K562 (cell line): ENCODE data around the gene AURKB.

ENCODE experiments used
- GABPB1 ChIP-seq: sonication (generic); formaldehyde crosslinking; IDR thresholded peaks from 2 replicates; pipeline ENCODE4 v1.8.0; 2022; ENCODE audit warnings: mild to moderate bottlenecking, missing genetic modification reagents
- JUN ChIP-seq, 2 experiments: sonication (generic) in 1 of 2; formaldehyde crosslinking in 1 of 2; IDR thresholded peaks; 2 replicates each; pipeline versions ENCODE4 v1.6.1 to v1.8.0; 2012 to 2022; ENCODE audit warnings: borderline replicate concordance in 2 of 2, mild to moderate bottlenecking in 2 of 2, improper control_type of control experiment in 1 of 2, low read depth in 1 of 2, low read length in 1 of 2, missing genetic modification reagents in 1 of 2
- RAD21 ChIP-seq, 2 experiments: fragments of 250-450 bp in 1 of 2; fragments of 450-650 bp in 1 of 2; sonication (Bioruptor Pico) in 1 of 2; formaldehyde crosslinking in 1 of 2; IDR thresholded peaks in 1 of 2; conservative IDR thresholded peaks in 1 of 2; 2 replicates each; pipeline versions ENCODE4 v1.4.0 to v1.8.0; 2020 to 2022; ENCODE audit warnings: mild to moderate bottlenecking in 2 of 2, moderate library complexity in 1 of 2
- TCF7L2 ChIP-seq: fragments of 150-350 bp; IDR thresholded peaks from 2 replicates; pipeline ENCODE4 v1.6.1; 2016; ENCODE audit warnings: low read depth, mild to moderate bottlenecking, low read length, moderate library complexity
- TF ChIP-seq, protein P1 (sequence below): sonication (generic); formaldehyde crosslinking; IDR thresholded peaks from 2 replicates; pipeline ENCODE4 v1.8.0; 2023; ENCODE audit warnings: mild to moderate bottlenecking, missing genetic modification reagents
- TF ChIP-seq, protein P2 (sequence below): fragments of 450-650 bp; IDR thresholded peaks from 2 replicates; pipeline ENCODE4 v1.6.1; 2016

DNA sequence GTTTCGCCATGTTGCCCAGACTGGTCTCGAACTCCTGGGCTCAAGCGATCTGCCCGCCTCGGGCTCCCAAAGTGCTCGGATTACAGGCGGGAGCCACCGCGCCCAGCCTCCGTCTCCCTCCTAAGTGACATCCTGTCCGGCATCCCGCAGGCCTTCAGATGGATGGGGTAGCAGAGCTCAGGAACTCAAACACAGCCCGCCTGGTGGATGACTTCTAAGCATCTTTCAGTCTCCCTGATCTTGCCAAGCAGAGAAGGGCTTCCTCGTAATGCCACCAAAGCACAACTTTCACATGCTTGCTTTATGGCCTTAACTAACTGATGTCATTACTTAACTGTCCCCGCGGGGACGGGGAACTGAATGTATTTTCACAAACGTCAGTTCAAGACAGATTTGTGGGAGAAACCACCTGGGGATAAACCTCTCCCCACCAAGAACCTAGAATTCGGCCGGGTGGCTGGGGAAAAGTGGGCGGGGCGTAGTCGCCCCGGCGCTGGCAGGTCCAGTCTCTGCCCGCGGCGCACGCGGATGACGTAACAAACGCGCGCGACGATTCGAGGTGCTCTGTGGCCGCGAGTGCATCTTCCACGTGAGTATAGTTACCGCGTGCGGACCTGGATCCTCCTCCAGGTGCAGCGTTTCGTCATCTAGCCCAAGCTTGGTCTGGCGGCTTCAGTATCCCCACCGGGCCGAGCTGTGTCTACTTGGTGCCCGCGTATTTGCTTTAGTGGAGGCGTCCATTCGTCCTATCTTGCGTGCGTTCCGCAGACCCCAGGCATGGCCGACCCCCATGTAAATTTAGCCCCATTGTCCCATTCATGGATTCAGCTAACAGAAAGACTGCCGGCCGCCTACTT lies 38.6 kb upstream of the AURKB start, which contains the start of gene PFAS:
- TF ChIP-seq GABPB1 (CRISPR knock-in tag) (no peak), JUN (IDR thresholded peaks at IDR 0.05; ENCODE audit: borderline replicate concordance, low read depth, low read length) (no peak), JUN (CRISPR knock-in tag; IDR thresholded peaks at IDR 0.05; ENCODE audit: borderline replicate concordance) (no peak), TCF7L2 (no peak), RAD21 (CRISPR knock-in tag; conservative IDR thresholded peaks at IDR 0.05 in 1 of 2, IDR thresholded peaks at IDR 0.05 in 1 of 2) (no peak)
- TF ChIP-seq, protein P1, sequence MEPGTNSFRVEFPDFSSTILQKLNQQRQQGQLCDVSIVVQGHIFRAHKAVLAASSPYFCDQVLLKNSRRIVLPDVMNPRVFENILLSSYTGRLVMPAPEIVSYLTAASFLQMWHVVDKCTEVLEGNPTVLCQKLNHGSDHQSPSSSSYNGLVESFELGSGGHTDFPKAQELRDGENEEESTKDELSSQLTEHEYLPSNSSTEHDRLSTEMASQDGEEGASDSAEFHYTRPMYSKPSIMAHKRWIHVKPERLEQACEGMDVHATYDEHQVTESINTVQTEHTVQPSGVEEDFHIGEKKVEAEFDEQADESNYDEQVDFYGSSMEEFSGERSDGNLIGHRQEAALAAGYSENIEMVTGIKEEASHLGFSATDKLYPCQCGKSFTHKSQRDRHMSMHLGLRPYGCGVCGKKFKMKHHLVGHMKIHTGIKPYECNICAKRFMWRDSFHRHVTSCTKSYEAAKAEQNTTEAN: no peak
- TF ChIP-seq, protein P2, sequence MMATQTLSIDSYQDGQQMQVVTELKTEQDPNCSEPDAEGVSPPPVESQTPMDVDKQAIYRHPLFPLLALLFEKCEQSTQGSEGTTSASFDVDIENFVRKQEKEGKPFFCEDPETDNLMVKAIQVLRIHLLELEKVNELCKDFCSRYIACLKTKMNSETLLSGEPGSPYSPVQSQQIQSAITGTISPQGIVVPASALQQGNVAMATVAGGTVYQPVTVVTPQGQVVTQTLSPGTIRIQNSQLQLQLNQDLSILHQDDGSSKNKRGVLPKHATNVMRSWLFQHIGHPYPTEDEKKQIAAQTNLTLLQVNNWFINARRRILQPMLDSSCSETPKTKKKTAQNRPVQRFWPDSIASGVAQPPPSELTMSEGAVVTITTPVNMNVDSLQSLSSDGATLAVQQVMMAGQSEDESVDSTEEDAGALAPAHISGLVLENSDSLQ: no peak
